ELR (cell line): ENCODE data around the gene WDFY2.
A peak's percentile ranks its signal among the peaks of the same experiment; 100 is the strongest.

ENCODE experiments used
- DNase-seq: peaks from one replicate; pipeline ENCODE4 v3.0.0-alpha.2; 2015; ENCODE audit warnings: low read depth

Gene WDFY2

DNA sequence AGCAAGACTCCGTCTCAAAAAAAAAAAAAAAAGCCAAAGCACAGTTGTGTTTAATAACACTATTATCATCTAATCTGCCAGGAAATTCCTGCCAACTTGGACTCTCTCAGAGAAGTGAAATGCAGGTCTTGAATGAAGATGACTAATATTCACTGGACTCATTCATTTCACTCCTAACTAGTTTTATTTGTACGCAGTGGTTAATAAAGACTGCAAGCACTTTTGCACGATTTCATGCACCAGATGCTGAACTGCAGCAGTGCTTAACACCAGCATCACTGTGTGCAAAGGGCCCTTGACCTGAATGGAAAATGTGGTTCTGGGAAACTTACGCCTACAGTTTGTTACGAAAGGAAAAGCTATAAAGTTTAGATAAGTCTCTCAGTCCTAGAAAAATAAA, 156.4 kb downstream of the WDFY2 start:
- DNase-seq: no peak

- DNase-seq: no peak
These were observed 157.8 kb downstream of the WDFY2 start for GRCh38 chr13:51742031-51742430.

- no peak for DNase-seq
These were observed 158.3 kb downstream of the WDFY2 start for GRCh38 chr13:51742611-51743010.

DNA sequence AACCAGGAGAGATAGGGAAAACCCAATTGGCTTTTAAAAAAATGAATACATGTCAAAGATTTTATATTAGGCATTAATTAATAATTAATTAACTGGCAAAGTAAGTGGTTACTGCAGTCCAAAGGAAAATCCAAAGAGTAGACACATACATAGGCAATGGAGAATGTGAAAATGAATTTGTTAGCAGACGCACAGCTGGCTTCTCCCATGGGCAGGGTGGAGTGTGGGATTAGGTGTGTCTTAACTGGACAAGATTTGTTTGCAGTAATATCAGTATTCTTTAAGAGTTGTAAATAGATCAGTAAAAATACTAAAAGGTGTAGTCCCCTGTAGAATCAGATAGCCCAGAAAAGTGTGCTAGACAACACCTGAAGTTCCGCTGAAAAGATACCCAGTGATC, 161.0 kb downstream of the WDFY2 start:
- no peak for DNase-seq

- DNase-seq: no peak
These were observed 162.5 kb downstream of the WDFY2 start for GRCh38 chr13:51746802-51747201.

DNA sequence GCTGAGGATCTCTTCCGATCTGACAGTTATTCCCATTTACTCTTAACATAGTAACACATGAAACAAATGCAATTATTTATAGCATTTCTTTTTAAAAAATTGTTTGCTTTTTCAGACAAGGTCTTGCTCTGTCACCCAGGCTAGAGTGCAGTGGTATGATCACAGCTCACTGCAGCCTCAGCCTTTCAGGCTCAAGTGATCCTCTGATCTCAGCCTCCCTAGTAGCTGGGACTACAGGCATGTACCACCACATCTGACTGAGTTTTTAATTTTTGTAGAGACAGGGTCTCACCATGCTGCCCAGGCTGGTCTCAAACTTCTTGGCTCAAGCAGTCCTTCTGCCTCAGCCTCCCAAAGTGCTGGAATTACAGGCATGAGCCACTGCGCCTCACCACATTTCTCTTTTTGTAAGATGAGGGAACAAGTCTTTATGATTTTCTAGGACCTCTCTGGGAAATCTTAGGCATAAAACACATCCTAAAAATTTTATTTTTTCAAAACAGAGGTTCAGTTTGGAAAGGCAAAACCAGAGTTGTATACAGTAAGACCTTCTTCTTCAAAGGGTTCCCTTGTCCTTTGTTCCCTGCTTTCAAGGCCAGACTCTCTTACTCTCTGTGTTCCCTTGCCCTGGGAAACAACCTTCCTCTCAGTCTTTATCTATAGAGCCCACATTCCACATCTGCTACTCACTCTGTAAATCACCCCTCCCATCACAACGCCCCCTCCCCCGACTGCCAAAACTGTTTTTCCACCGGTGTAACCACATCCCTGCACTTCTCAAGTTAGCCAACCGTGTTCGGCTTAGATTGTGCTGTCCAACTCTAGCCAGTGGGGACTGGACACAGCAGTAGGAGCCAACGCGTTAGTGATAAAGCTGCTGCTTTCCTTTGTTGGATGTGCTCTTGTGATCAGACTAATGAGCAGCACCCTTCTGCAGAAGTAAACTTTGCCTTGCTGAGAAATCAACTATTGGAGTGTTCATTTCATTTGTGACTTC, 163.5 kb downstream of the WDFY2 start:
- no peak for DNase-seq

DNA sequence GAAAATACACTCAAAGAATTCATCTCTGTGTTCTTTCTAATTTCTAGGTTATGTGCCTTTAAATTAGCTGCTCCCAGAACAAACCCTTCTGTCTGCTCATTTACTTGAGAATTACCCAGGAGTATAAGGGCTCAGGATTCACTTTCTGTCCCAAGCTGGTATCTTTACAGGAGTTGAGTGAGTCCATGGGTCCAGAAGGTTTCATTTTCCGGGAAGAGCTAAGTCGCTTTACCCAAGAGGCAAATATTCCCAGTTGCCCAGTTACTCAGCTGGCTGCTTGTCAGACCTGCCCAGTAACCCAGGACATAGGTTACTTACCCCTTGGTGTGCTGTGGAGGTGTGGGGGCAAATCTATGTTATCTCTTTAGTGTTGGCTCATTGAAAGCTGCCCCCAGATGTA, 172.4 kb downstream of the WDFY2 start:
- no peak for DNase-seq

- peak; percentile 50 for DNase-seq
These were observed 174.4 kb downstream of the WDFY2 start for GRCh38 chr13:51758691-51759090.

DNA sequence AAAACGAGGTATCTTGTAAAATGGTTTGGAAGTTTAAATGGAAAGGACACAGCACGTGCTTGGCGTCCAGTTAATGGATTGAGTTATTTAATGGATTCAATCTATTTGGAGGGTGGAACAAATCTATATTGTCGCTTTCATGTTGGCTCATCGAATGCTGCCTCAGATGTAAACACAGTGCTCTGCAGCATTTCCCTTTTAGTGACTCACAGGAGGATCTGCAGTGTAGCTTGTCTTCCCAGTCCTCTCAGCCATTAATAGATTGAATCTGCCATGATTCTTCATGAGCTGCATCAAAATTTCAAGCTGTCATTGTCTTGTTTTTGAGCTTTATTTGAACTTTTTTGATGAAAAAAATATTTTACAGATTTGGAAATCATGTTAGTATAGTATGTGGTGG, 175.0 kb downstream of the WDFY2 start:
- DNase-seq: peak; percentile 87

GRCh38 chr13:51760592-51760991, 176.3 kb downstream of the WDFY2 start:
- DNase-seq: no peak

DNA sequence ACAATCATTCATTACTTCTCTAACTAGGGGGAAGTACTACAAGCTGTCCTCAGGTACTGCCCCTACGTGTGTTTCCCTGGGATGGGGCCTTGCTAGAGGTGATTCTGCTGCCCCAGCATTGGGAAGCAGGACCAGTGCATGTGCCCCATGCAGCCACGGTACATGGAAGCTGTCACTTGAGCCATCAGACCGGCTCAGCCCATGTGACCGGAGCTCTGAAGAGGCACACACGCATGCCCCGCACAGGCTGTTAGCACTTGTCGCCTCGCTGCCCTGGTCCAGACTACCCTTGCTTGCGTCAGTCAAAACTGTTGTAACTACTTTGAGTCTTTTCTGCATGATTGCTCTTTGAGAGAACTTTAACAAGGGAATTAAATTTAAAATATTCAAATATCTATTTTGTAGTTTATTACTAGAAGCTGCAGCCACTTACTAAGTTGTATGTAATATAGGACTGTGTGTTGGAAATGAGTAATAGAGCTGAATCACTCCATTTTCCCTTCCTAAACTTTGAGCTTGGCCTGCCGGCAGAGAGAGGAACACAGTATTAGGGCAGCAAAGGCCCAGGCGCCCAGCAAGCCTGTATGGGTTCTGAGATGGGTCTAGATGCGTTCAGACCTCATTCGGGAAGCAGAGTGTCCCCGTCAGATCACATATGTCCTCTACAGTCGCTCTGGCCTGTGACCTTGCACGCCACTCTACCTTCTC, 177.5 kb downstream of the WDFY2 start:
- DNase-seq: peak; percentile 67

- DNase-seq: no peak
These were observed 179.2 kb downstream of the WDFY2 start for GRCh38 chr13:51763486-51763885.

- peak; percentile 86 for DNase-seq
These were observed 180.2 kb downstream of the WDFY2 start for GRCh38 chr13:51764184-51765141.

DNA sequence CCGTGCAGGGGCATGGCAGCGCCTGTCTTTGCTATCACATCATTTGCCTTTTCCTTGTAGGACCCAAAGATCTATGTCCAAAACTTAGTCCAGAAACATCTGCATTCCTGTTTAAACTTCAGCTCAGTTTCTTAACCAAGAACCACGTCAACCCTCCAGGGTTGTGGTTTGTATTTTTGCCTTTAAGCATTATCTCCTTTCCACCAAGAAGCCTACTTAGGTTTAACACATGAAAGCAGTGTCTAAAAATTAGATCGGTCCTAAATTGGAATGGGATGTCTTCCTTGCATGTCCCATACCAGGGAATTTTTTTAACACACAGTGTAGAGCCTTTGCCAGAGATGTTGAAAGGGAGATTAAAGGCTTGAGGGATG, 180.9 kb downstream of the WDFY2 start:
- DNase-seq: no peak

DNA sequence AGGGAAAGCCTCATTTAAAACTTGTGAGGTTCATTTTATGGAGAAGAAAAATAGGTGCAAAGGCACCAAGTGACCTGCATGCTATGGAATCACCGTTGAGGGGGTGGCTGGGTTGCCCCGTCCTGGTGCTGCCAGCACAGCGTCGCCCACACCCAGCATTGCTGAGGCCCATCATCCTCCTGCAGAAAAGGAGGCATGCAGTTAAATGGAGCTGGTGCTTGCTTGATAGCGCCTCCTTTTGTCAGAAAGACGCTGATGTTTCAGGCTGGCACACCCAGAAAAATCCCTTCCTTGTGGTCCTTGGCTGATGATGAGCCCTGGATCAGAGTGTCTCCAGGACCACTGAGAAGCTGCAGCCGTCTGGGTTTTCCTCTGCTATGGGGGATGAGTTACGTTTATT, 182.8 kb downstream of the WDFY2 start:
- no peak for DNase-seq

GRCh38 chr13:51768378-51768921, 184.2 kb downstream of the WDFY2 start:
- no peak for DNase-seq

GRCh38 chr13:51768976-51769375, 184.7 kb downstream of the WDFY2 start:
- no peak for DNase-seq

- DNase-seq: no peak
These were observed 185.3 kb downstream of the WDFY2 start for GRCh38 chr13:51769455-51770127.

- no peak for DNase-seq
These were observed 185.9 kb downstream of the WDFY2 start for GRCh38 chr13:51770160-51770559.

- no peak for DNase-seq
These were observed 186.6 kb downstream of the WDFY2 start for GRCh38 chr13:51770681-51771417.
